NCI-H748 (cell line): ENCODE data around the gene TM2D3.

ENCODE experiments used
- DNase-seq: peaks from one replicate; lab custom pipeline; 2025; ENCODE audit not compliant: unreplicated experiment; lab: John Stamatoyannopoulos, UW

Gene TM2D3

GRCh38 chr15:101625184-101625583 is 27.0 kb downstream of the TM2D3 start:
- no peak for DNase-seq

GRCh38 chr15:101623367-101624304 is 28.5 kb downstream of the TM2D3 start:
- DNase-seq, result no peak

DNA sequence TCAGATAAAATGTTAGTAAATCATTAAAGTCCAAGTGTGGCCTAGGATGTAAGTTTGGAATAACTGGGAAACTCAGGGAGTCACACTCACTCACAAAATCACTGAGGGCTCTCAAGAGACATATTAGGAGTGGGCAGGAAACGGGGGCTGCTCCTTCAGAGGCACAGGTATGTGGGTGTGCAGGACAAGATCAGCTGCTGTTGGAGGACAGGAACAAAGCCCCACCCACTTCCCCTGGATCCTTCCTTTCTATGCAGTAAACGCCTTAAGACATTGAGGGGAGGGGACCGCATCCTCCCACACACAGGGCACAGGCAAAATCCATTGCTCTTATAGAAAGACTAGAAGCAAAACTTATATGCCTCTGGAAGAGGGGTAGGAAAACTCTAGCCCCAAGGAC is 30.2 kb downstream of the TM2D3 start:
- no peak for DNase-seq

DNA sequence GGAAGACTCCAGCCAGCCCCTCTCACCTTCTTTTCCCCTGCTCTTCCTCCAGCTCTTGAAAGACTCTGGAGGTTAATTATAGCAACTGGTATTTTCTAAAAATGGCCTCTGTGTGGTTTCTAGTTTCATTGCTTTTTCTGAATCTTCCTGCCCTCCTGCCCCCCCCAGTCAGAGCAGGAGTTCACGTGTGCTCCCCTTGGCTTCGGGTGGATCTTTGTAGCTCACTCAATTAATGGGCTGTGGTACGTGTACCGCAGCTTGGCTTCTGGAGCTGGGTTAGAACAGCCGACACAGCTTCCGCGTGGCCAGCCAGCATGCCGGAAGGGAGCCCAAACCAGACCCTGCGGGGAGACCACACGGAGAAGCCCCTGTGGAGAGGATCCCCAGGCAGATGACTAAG is 31.5 kb downstream of the TM2D3 start:
- DNase-seq, result no peak

- no peak for DNase-seq
Observed at GRCh38 chr15:101619615-101619865, 32.6 kb downstream of the TM2D3 start.

DNA sequence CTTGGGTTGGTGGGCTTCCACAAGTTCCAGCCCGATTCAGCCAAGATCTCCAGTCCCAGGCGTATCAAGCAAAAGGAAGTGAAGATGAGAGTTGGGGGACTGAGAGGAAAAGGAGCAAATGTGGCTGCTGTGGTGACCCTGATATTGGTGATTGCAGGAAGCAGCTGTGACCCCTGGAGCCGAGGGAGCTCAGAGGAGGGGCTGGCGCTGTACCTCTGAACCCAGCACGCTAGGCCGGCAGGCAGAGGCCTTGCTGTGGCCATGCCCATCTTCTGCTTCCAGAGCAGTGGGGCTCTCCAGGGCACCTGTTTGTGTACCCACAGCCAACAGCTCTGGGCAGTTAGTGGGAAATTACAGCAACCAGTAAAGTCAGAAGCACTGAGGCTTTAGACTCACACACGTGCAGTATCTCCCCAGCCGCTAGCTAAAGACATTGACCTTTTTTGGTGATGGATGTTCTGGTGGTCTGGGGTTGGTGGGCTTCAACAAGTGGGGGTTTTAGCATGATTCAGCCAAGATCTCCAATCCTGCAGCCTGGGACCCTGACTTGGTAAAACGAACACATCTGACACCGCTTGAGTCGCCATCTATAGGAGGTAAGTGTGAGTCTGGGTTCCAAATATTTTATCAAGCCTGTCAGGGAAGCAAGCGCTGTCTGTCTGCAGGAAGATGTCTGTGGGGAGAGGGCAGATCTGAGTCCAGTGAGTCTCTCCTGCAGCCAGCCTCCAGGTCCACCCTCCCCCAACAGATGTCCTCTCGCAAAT is 33.1 kb downstream of the TM2D3 start:
- DNase-seq, result no peak

GRCh38 chr15:101618076-101618475 is 34.1 kb downstream of the TM2D3 start:
- DNase-seq, result no peak

GRCh38 chr15:101617390-101617965 is 34.7 kb downstream of the TM2D3 start:
- no peak for DNase-seq

GRCh38 chr15:101615986-101616848 is 36.0 kb downstream of the TM2D3 start:
- DNase-seq, result peak; percentile 47

DNA sequence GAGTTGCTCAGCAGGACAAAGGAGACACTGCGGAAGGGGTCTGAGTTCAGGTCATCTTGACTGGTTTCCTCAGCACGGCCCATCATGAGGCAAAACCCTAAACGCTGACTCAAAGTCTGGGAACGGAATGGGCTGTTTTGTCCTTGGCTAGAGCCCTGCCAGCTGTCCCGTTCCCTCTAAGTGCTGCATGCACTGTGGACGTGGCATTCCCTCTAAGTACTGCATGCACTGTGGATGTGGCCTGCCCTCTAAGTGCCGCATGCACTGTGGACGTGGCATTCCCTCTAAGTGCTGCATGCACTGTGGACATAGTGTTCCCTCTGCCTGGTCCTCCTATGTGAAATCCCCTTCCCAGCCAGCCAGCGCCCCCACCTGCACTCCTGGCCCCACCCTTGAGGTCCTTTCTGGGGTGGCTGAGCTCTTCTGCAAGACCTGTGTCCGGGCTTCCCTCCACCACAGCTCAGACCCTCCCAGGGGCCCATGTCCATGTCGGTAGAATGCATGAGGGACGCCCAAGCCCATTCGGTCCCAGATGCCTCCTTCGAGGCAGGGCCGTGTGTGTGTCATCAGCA is 36.7 kb downstream of the TM2D3 start:
- no peak for DNase-seq

DNA sequence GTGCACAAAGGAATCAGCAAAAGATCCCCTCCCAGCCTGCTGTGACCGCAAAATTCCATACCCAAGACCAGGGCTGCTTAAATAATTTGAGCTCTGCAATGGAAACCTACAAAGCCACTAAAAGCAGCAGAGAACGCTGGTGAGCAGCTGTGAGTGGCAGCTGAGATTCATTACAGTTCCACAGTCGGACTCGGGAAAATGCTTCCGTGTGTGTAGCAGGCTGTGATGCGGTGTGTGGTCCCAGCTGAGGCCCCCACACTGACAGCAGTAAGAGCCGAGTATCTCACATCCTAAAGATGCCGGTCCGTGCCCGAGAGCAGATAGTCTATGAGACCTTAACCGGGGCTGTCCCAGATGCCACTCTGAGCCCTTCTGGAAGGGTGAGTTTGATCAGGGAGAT is 37.4 kb downstream of the TM2D3 start:
- DNase-seq, result no peak

DNA sequence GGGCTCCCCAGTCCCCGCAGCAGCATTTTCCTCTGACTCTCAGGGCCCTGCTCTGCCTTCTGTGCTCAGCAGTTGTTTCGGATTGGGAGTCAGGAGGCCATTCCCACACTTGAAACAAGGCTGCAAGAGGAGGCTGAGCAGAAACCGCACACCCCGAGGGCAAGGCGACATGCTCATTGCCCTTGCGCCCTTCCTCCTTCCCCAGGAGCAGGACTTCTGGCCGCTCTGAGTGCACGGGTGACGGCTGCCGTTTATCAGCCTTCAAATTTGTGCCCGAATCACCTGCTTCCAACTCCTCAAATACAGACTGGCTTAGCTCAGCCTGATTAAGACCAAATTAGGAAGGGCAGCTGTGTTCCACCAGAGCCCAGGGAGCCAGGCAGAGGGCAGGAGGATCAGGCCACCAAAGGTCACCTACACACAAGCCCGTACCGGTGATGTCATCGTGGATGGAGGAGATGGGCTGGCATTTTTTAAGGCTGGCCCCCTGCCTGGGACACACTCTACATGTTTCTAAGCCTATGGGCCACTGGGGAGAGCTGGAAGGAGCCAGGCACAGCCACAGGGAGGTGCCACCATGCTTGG is 38.1 kb downstream of the TM2D3 start:
- DNase-seq, result no peak

DNA sequence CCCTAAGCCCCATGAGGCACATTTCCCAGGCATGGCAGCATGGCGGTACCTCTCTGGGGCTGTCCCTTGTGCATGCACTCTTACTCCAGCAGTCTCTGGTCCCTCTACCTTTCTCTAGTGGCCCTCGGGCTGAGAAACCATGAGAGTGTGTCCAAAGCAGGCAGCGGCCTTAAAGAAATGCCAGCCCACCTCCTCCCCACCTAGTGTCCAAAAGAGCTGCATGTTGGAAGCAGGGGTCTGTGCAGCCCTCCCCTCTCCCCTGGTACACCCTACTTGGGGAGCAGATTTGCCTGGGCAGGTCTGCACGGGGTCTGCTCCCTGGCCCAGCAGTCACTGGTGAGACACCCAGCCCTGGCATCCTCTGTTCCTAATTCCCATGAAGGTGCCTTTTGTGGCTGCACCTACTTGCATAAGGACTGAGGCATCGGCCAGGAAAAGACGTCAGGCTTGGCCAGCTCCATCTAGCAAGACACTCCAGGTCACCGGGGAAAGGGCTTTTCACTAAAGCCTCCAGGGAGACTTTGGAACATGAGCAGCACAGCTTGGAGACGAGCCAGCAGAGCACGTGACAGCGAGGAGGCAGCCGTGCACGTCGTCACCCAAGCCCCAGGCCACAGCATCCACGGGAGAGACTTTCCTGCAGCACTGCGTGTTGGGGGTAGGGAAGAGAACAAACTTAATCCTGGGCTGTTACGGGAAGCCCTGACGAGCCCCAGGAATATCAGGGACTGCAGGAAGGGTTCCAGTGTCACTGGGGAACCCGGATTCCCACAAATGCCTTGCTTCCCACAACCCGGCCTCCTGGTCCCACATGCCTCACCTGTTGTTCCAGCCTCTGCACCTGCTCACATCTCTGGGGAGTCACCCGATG is 38.8 kb downstream of the TM2D3 start:
- DNase-seq, result peak; percentile 23

GRCh38 chr15:101612676-101613075 is 39.5 kb downstream of the TM2D3 start:
- no peak for DNase-seq

GRCh38 chr15:101611580-101612299 is 40.4 kb downstream of the TM2D3 start:
- DNase-seq, result no peak

DNA sequence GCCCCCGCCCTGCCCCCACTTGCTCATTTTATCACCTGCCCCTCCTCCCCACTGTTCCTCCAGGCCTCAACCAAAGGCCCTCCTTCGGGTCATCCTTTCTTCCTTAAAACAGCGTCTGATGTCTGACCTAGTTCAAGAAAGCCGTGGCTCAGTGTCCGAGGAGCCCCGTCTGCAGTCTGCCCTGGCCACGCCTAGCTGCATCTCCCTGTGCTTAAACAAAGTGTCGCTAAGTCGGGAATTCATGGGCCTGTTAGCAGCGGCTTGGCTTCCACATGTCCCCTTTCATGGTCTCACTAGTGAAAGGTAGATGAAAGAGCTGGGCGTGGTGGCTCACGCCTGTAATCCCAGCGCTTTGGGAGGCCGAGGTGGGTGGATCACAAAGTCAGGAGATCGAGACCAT is 41.2 kb downstream of the TM2D3 start:
- no peak for DNase-seq

DNA sequence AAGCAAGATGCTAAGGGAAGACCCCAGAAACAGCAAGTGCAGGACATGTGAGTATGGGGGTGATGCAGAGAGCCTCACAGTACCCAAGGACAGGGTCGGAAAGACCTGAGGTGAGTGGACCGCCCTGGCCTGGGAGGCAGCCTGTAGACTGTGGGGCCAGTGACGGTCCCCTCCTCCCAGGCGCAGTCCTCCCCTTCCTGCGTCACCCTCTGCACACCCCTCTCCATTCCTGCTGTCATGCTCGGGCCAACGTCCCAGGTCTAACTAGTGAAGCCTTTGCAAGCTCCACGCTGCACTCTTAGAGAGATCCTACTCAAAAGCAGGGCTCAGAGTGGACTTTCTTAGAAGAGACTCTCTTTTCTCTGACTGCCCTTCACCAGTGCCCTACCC is 41.6 kb downstream of the TM2D3 start:
- no peak for DNase-seq

- no peak for DNase-seq
Observed at GRCh38 chr15:101609742-101610610, 42.2 kb downstream of the TM2D3 start.
